ENCODE measurements around the gene ZNF568. TPM values are rescaled to one million over a fixed set of nuclear protein-coding genes. Genes with fewer than 3 reads are reported as not detected.

The ZNF568 gene
- 5.5 and 7.2 TPM in 2 replicates for polyA plus RNA-seq (2012; rRNA removed)
- 6.6 and 8.2 TPM in 2 replicates for polyA plus RNA-seq (2012; cell fraction: cytosol; rRNA removed)
- polyA plus RNA-seq (2012; cell fraction: nucleus; rRNA removed) = 3.8 and 5.6 TPM in 2 replicates

DNA sequence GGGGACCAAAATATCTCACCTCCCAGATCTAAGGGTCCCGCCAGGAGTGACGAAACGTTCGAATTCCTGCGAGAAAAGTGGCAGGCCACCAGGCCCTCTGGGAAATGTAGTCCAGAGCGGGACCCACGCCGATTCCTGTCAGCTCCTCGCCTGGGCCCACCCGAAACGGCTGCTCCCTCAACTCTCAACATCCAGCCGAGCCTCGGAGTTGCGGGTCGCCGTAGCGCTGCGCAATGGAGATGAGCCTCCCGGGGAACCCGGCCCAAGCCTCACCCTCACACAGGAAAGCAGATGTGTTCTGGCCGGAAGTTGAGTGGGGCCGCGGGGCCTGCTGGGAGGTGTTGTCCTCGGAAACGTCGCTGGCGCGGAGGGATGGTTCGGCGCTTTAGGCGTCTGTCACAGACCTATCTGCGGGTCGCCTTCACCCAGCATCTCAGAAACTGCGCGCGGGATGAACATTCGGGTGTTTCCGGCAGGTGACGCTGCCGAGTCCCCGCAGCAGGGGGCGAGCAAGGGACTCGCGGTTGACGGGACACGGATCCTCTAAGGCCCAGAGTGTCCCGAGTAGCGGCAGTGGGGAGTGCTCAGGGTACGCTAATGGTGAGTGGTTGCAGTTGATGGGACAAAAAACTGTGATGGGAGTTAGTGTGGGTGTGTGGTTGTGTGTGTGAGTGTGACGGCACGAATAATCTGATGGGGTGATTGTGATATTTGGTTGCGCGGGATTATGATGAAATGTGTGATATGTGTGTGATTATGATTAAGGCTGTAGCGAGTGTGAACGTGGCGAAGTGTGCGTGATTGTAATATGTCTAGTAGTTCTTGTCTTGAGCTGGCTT is at the start of gene ZNF568, which contains the start of gene ZNF829:
ZNF568 (plus strand) TSS at position 341 of the 839 bp plus-strand sequence. CDS start 6,439 bp downstream, outside the sequence.
ZNF829 (minus strand) TSS at position 300 of the 839 bp plus-strand sequence. CDS start 1,124 bp downstream, outside the sequence.
- Histone ChIP-seq H3K9me2 (no peaks in the 10 kb centered on the region), H4K20me1 (ENCODE audit: insufficient read depth) (no peaks in the 10 kb centered on the region), H3K27ac (ENCODE audit: low read depth in 2 of 2, low read length in 1 of 2) (peak within 1 kb of the TSS; percentile 82 to 97), H3F3A (replicated peaks; ENCODE audit: insufficient read depth) (peaks cover 11% of the 10 kb centered on the region), H3K27me3 (ENCODE audit: insufficient read depth) (no peaks in the 10 kb centered on the region), H3K4me1 (ENCODE audit: control insufficient read depth in 1 of 2, insufficient read depth in 2 of 2, low read depth in 1 of 2, low read length in 1 of 2) (peaks cover 0 to 12% of the 10 kb centered on the region in 2 experiments; a peak in 2 of 4 replicates), H3K36me3 (replicated peaks in 1 of 2; ENCODE audit: control insufficient read depth in 1 of 2, insufficient read depth in 2 of 2, low read length in 1 of 2) (peaks cover 39 to 61% of the 10 kb centered on the region in 2 experiments), H3K9ac (peak within 1 kb of the TSS; percentile 69), H3K4me3 (ENCODE audit: low read depth in 2 of 2, low read length in 1 of 2) (peak within 1 kb of the TSS; percentile 66 to 85), H3K9me3 (0 out of 2 replicates have a peak, but pooled peaks cover 7% of the 10 kb centered on the region), H2AFZ (ENCODE audit: low read depth) (peak within 1 kb of the TSS; percentile 88), H3K79me2 (ENCODE audit: insufficient read depth) (peaks cover 15% of the 10 kb centered on the region; the same call in 1 of the 2 replicates), H3K4me2 (peak within 1 kb of the TSS; percentile 67)
- DNase-seq = peak; percentile 87
- 3% methylated on average over 48 of the region's 57 CpGs for WGBS (ENCODE audit: low lambda C conversion rate)
- ChIA-PET POLR2A (interaction anchor here (0.9 to 1.1 kb wide), 2 partner anchors 66 to 78 kb away, joined by 3 to 4 read pairs; partner anchors contain the start of genes ZNF345 and ZNF790), CTCF (interaction anchor here (2.0 kb wide), 1 partner anchor 12 kb away, joined by 5 read pairs; no protein-coding TSS in a partner anchor)
- TF ChIP-seq, protein P1, sequence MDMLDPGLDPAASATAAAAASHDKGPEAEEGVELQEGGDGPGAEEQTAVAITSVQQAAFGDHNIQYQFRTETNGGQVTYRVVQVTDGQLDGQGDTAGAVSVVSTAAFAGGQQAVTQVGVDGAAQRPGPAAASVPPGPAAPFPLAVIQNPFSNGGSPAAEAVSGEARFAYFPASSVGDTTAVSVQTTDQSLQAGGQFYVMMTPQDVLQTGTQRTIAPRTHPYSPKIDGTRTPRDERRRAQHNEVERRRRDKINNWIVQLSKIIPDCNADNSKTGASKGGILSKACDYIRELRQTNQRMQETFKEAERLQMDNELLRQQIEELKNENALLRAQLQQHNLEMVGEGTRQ (IDR thresholded peaks at IDR 0.05; ENCODE audit: borderline replicate concordance, low read depth, low read length) = no peak
- TF ChIP-seq RFX5 (IDR thresholded peaks at IDR 0.05; ENCODE audit: low read length) = no peak
- no peak for TF ChIP-seq EP300 (IDR thresholded peaks at IDR 0.05; ENCODE audit: borderline replicate concordance in 1 of 2, low read depth in 1 of 2, low read length in 1 of 2)
- peak; percentile 78 for TF ChIP-seq MAX (IDR thresholded peaks at IDR 0.05; ENCODE audit: low read depth)
- peak; percentile 71 for TF ChIP-seq ELF1 (IDR thresholded peaks at IDR 0.05)
- peak; percentile 72 for TF ChIP-seq GATA2 (CRISPR knock-in tag; IDR thresholded peaks at IDR 0.05)
- TF ChIP-seq, protein P2, sequence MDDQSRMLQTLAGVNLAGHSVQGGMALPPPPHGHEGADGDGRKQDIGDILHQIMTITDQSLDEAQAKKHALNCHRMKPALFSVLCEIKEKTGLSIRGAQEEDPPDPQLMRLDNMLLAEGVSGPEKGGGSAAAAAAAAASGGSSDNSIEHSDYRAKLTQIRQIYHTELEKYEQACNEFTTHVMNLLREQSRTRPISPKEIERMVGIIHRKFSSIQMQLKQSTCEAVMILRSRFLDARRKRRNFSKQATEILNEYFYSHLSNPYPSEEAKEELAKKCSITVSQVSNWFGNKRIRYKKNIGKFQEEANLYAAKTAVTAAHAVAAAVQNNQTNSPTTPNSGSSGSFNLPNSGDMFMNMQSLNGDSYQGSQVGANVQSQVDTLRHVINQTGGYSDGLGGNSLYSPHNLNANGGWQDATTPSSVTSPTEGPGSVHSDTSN (IDR thresholded peaks at IDR 0.05) = peak; percentile 58; the same call in 1 of the 2 replicates
- TF ChIP-seq TCF12 (IDR thresholded peaks at IDR 0.05) = no peak
- no peak for TF ChIP-seq REST (IDR thresholded peaks at IDR 0.05; ENCODE audit: low read depth, low read length)
- no peak for TF ChIP-seq NRF1 (IDR thresholded peaks at IDR 0.05; ENCODE audit: low read depth, low read length)
- 0 out of 2 replicates have a peak, but pooled peaks have one; percentile 41 for TF ChIP-seq FOXJ3 (CRISPR knock-in tag; IDR thresholded peaks at IDR 0.05)
- peak; percentile 79; the same call in 1 of the 2 replicates for TF ChIP-seq MXI1 (IDR thresholded peaks at IDR 0.05; ENCODE audit: low read depth, low read length)
- no peak for TF ChIP-seq JUND (IDR thresholded peaks at IDR 0.05)
- TF ChIP-seq RAD21 (IDR thresholded peaks at IDR 0.05; ENCODE audit: low read length) = peak; percentile 51
- TF ChIP-seq, protein P3, sequence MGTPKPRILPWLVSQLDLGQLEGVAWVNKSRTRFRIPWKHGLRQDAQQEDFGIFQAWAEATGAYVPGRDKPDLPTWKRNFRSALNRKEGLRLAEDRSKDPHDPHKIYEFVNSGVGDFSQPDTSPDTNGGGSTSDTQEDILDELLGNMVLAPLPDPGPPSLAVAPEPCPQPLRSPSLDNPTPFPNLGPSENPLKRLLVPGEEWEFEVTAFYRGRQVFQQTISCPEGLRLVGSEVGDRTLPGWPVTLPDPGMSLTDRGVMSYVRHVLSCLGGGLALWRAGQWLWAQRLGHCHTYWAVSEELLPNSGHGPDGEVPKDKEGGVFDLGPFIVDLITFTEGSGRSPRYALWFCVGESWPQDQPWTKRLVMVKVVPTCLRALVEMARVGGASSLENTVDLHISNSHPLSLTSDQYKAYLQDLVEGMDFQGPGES (IDR thresholded peaks at IDR 0.05; ENCODE audit: low read depth, low read length) = no peak
- TF ChIP-seq USF1 (IDR thresholded peaks at IDR 0.05; ENCODE audit: borderline replicate concordance, low read depth) = peak; percentile 29; the same call in 1 of the 2 replicates
- TF ChIP-seq TEAD4 (IDR thresholded peaks at IDR 0.05; ENCODE audit: borderline replicate concordance, insufficient read depth) = no peak
- TF ChIP-seq GABPA (IDR thresholded peaks at IDR 0.05; ENCODE audit: low read depth) = peak; percentile 91
- TF ChIP-seq YY1 (IDR thresholded peaks at IDR 0.05; ENCODE audit: low read depth) = 0 out of 2 replicates have a peak, but pooled peaks have one; percentile 30
- TF ChIP-seq CHD2 (IDR thresholded peaks at IDR 0.05; ENCODE audit: low read length, partially characterized antibody) = peak; percentile 99
- TF ChIP-seq NFIC (IDR thresholded peaks at IDR 0.05; ENCODE audit: borderline replicate concordance) = no peak
- TF ChIP-seq MEF2A (IDR thresholded peaks at IDR 0.05; ENCODE audit: borderline replicate concordance, low read depth) = no peak
- peak; percentile 34; the same call in 1 of the 2 replicates for TF ChIP-seq RCOR1 (IDR thresholded peaks at IDR 0.05; ENCODE audit: low read length)
- TF ChIP-seq RXRA (IDR thresholded peaks at IDR 0.05; ENCODE audit: borderline replicate concordance, low read depth) = no peak
- TF ChIP-seq FOXM1 (IDR thresholded peaks at IDR 0.05; ENCODE audit: low read depth) = no peak

Data from SK-N-SH (cell line).